ENCODE results near the gene COX7B2. TPM values are rescaled to one million over a fixed set of nuclear protein-coding genes. Genes with fewer than 3 reads are reported as not detected.

The COX7B2 gene
- total RNA-seq, 1 experiment from 2014 or later: not detected

DNA sequence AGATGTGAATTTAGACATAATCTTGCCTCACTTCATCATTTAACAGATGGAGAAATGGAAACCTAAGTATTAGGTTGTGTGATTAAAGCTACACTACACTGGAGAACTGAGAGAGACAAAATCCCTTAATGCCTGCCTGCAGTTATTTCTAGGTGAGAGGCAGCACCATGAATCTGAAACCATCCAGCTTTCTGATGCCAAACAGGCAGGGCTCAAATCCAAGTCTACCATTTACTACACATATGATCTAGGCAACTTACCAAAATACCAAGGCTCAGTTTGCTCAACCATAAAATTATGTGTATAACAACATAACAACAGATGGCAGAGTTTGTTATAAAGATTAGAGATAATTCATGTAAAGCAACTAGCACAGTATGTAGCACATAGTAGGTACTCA lies 45.6 kb upstream of the COX7B2 start:
- H3K4me1 ChIP-seq (ENCODE audit: insufficient read depth, low read length, poor library complexity, severe bottlenecking): peaks cover 7% of the 10 kb centered on the region
- BruUV-seq (replicated peaks): no TSS peak
- POLR2A ChIA-PET (ENCODE audit: low non-redundant PET): no interaction called here
- H3K27me3 ChIP-seq (replicated peaks; ENCODE audit: insufficient read depth, low read depth, low read length, poor library complexity): no peaks in the 10 kb centered on the region
- H3K27ac ChIP-seq (ENCODE audit: low read depth, low read length, poor library complexity, severe bottlenecking): no peak overlapping the region
- TF ChIP-seq EZH2 (IDR thresholded peaks at IDR 0.05; ENCODE audit: borderline replicate concordance, low read depth, low read length, poor library complexity, severe bottlenecking): no peak
- no peak for TF ChIP-seq CTCF (conservative IDR thresholded peaks at IDR 0.05; ENCODE audit: low read depth, low read length)
- DNase-seq (ENCODE audit: low spot score): no peak
- no peak overlapping the region for H3K4me3 ChIP-seq (ENCODE audit: low read depth, low read length, poor library complexity, severe bottlenecking)
- H3K9me3 ChIP-seq (ENCODE audit: low read depth, low read length, poor library complexity, severe bottlenecking): no peaks in the 10 kb centered on the region
- CTCF ChIA-PET: no interaction called here
- H3K36me3 ChIP-seq (ENCODE audit: insufficient read depth, low read length, poor library complexity, severe bottlenecking): no peaks in the 10 kb centered on the region
- intact Hi-C loops (cut with micrococcal nuclease; ENCODE audit: unreplicated experiment): no loop called here

DNA sequence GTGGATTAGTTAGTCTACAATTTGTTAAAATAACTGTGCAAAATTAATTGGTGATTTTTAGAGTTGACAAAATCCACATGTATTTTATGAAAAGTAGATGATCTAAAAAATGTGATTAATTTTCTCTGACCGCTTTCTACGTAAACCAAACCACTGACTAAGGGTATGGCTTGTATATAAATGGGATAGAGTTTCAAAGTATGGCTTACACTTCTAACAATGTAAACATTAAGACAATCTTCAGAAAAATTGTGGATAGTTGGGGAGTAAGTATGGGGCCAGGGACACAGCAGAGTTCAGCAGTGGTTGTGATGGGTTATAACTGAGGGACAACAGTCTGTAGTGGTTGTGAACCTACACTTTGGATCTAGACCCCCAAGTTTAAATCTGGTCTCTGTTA lies 44.5 kb upstream of the COX7B2 start:
- POLR2A ChIA-PET (ENCODE audit: low non-redundant PET): no interaction called here
- Histone ChIP-seq H3K27ac (ENCODE audit: low read depth, low read length, poor library complexity, severe bottlenecking) (no peak overlapping the region), H3K4me3 (ENCODE audit: low read depth, low read length, poor library complexity, severe bottlenecking) (no peak overlapping the region), H3K4me1 (ENCODE audit: insufficient read depth, low read length, poor library complexity, severe bottlenecking) (peaks cover 16% of the 10 kb centered on the region), H3K9me3 (ENCODE audit: low read depth, low read length, poor library complexity, severe bottlenecking) (no peaks in the 10 kb centered on the region), H3K36me3 (ENCODE audit: insufficient read depth, low read length, poor library complexity, severe bottlenecking) (no peaks in the 10 kb centered on the region), H3K27me3 (replicated peaks; ENCODE audit: insufficient read depth, low read depth, low read length, poor library complexity) (no peaks in the 10 kb centered on the region)
- no TSS peak for BruUV-seq (replicated peaks)
- TF ChIP-seq CTCF (conservative IDR thresholded peaks at IDR 0.05; ENCODE audit: low read depth, low read length): no peak
- no peak for TF ChIP-seq EZH2 (IDR thresholded peaks at IDR 0.05; ENCODE audit: borderline replicate concordance, low read depth, low read length, poor library complexity, severe bottlenecking)
- intact Hi-C loops (cut with micrococcal nuclease; ENCODE audit: unreplicated experiment): no loop called here
- CTCF ChIA-PET: interaction anchor here (0.6 kb wide), 1 partner anchor 531 kb away, joined by 3 read pairs; the partner anchor contains the start of gene ATP10D
- DNase-seq (ENCODE audit: low spot score): no peak

GRCh38 chr4:46952451-46952850 lies 43.4 kb upstream of the COX7B2 start:
- no peak for DNase-seq (ENCODE audit: low spot score)
- no peaks in the 10 kb centered on the region for H3K9me3 ChIP-seq (ENCODE audit: low read depth, low read length, poor library complexity, severe bottlenecking)
- H3K4me3 ChIP-seq (ENCODE audit: low read depth, low read length, poor library complexity, severe bottlenecking): no peak overlapping the region
- CTCF ChIA-PET: no interaction called here
- POLR2A ChIA-PET (ENCODE audit: low non-redundant PET): no interaction called here
- no TSS peak for BruUV-seq (replicated peaks)
- no peak overlapping the region for H3K27ac ChIP-seq (ENCODE audit: low read depth, low read length, poor library complexity, severe bottlenecking)
- no peaks in the 10 kb centered on the region for H3K36me3 ChIP-seq (ENCODE audit: insufficient read depth, low read length, poor library complexity, severe bottlenecking)
- no peaks in the 10 kb centered on the region for H3K27me3 ChIP-seq (replicated peaks; ENCODE audit: insufficient read depth, low read depth, low read length, poor library complexity)
- intact Hi-C loops (cut with micrococcal nuclease; ENCODE audit: unreplicated experiment): no loop called here
- TF ChIP-seq EZH2 (IDR thresholded peaks at IDR 0.05; ENCODE audit: borderline replicate concordance, low read depth, low read length, poor library complexity, severe bottlenecking) (no peak), CTCF (conservative IDR thresholded peaks at IDR 0.05; ENCODE audit: low read depth, low read length) (no peak)
- H3K4me1 ChIP-seq (ENCODE audit: insufficient read depth, low read length, poor library complexity, severe bottlenecking): peaks cover 27% of the 10 kb centered on the region

All from A673 (cell line).